RCC 7860 (cell line): Measurements from ENCODE around the gene FRS2.

Experiments used
- DNase-seq: peaks from one replicate; pipeline ENCODE4 v3.0.0-alpha.2; 2015; ENCODE audit warnings: low spot score
- FAIRE-seq: peaks from 2 replicates; lab custom pipeline; 2012; peaks lifted over from hg19 to GRCh38; lab: Jason Lieb, UNC

Gene FRS2

GRCh38 chr12:69613351-69613750 lies 143.2 kb downstream of the FRS2 start:
- DNase-seq (no peak), FAIRE-seq (no peak)

- no peak for FAIRE-seq
- DNase-seq = no peak
These were observed 145.8 kb downstream of the FRS2 start for GRCh38 chr12:69616025-69616424.

GRCh38 chr12:69619050-69619449 lies 148.9 kb downstream of the FRS2 start:
- DNase-seq (no peak), FAIRE-seq (no peak)

GRCh38 chr12:69620077-69620476 lies 149.9 kb downstream of the FRS2 start:
- no peak for FAIRE-seq

GRCh38 chr12:69620921-69621320 lies 150.7 kb downstream of the FRS2 start:
- DNase-seq = no peak
- no peak for FAIRE-seq

More at GRCh38 chr12:69620077-69620476, 149.9 kb downstream of the FRS2 start:
- DNase-seq = no peak

- no peak for DNase-seq
These were observed 151.4 kb downstream of the FRS2 start for GRCh38 chr12:69621551-69621950.

GRCh38 chr12:69623970-69624369 lies 153.8 kb downstream of the FRS2 start:
- DNase-seq (no peak), FAIRE-seq (no peak)

More at GRCh38 chr12:69621551-69621950, 151.4 kb downstream of the FRS2 start:
- no peak for FAIRE-seq

GRCh38 chr12:69627501-69627900 lies 157.3 kb downstream of the FRS2 start:
- FAIRE-seq (no peak), DNase-seq (no peak)
